SK-N-DZ (cell line): ENCODE results near the gene OBP2A.

ENCODE experiments used
- DNase-seq: peaks from one replicate; pipeline ENCODE4 v3.0.0-alpha.2; 2015; ENCODE audit warnings: low spot score

OBP2A gene

DNA sequence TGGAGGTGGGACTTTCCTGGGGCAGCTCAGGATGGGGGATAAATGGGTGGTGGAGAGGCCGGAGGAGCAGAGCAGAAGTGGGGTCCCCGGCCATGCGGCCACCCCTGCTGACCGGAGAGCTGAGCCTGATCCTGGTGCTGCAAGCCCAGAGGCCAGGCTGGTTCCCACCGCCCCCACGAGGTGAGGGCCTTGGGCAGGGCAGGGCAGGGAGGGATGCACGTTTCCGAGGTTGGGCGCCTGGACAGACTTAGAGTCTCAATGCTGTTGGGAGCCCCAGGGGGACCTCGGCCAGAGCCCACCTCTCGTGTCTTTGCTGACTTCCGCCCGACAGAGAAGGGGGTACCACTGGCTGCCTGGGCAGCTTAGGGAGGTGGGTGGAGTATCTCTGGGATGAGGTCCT lies 5.5 kb downstream of the OBP2A start:
- DNase-seq, result no peak

- no peak for DNase-seq
Measured at GRCh38 chr9:135552021-135552697, 6.2 kb downstream of the OBP2A start.

- no peak for DNase-seq
Measured at GRCh38 chr9:135552698-135553171, 6.8 kb downstream of the OBP2A start.

- DNase-seq, result no peak
Measured at GRCh38 chr9:135554718-135555117, 8.8 kb downstream of the OBP2A start.

DNA sequence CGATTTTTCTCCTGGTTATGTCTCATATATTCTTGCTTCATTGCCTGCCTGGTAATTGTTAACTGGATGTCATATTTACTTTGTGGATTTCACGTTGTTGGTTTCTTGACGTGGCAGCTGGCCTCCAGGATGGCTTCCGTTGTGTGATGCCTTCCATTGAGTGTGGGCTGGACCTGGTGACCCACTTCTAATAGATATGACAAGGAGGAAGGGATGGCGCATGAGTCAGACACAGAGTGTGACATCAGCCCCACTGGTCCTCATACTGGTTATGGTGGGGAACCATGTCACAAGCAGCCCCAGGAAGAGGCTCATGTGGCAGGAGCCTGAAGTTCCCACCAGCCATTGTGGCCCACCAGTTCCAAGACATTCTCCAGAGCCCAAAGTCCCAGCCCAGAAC lies 9.3 kb downstream of the OBP2A start:
- DNase-seq, result no peak

GRCh38 chr9:135555910-135556309 lies 10.0 kb downstream of the OBP2A start:
- DNase-seq, result no peak

- no peak for DNase-seq
Measured at GRCh38 chr9:135559606-135560005, 13.7 kb downstream of the OBP2A start.

DNA sequence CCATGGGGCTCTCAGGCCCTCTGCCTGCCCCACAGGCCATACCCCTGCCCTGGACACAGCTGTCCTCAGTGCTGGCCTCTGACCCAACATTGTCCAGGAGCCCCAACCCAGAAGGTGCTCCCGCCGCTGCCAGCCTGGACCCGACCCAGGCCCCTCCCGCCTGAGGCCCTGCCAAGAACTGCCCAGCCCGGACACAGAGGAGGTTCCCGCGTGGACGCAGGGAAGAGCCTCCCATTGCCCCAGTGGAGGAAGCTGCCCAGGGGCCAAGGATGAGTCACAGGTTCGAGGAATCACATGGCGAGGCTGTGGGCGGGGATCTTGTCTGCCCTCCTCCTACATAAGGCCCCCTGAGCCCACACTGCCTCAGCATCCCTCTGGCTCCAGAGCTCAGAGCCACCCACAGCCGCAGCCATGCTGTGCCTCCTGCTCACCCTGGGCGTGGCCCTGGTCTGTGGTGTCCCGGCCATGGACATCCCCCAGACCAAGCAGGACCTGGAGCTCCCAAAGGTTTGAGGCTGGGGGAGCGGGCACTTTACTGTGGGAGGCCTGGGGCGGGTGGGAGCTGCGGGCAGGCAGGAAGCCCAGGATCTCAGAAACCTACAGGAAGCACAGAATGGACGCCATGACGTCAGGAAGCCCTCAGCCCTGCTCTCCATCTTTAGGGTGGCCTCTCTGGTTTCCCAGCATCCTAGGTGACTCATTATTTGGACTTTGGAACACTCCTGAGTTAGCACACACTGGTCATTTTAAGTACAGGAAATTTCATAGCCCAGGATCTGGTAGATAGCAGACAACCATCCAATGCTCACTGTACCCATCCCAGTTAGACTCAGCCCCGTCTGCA lies 15.7 kb downstream of the OBP2A start, which contains the start of gene PAEP:
Gene PAEP (plus strand): TSS at position 366 of the 844 bp plus-strand sequence.
- DNase-seq, result no peak

- no peak for DNase-seq
Measured at GRCh38 chr9:135562235-135562745, 16.4 kb downstream of the OBP2A start.

GRCh38 chr9:135563039-135563476 lies 17.1 kb downstream of the OBP2A start:
- no peak for DNase-seq

- no peak for DNase-seq
Measured at GRCh38 chr9:135563858-135564257, 17.9 kb downstream of the OBP2A start.

DNA sequence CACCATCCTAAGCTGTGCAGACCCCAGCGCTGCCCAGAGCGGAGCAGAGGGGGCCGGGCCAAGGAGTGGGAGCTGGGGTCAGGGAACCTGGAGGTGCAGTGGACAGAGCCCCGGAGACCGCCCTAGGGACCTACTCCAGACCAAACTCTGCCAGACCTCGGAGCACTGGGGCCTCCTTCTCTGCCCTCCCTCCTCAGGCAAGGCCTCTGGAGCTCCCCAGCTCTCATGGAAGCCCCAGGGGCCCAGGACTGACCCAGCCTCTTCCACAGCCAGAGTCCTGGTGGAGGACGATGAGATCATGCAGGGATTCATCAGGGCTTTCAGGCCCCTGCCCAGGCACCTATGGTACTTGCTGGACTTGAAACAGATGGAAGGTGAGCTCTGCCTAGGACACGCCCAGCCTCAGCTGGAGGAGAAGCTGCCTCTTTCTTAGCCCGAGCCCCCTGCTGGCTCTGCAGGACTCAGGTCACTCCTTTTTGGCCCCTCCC lies 19.3 kb downstream of the OBP2A start:
- no peak for DNase-seq

- no peak for DNase-seq
Measured at GRCh38 chr9:135565636-135566035, 19.7 kb downstream of the OBP2A start.

GRCh38 chr9:135566552-135566951 lies 20.6 kb downstream of the OBP2A start:
- no peak for DNase-seq

DNA sequence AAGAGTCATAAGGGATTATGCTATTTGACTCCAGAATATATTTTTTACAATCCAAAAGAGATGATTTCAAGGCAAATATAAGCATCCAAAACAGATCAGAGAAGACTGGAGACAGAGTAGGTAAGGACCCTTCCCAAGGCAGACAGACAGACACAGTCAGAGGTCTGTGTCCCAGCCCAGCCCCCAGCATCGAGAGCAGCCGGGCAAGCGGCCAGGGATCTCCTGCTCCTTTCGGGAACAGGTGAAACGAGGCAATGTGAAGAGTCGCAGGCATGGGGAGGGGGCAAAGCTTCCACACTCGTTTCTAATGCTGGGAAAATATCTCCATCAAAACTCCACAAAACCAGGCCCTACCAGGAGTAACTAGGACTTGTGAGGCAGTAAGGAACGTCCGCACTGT lies 21.4 kb downstream of the OBP2A start:
- no peak for DNase-seq

DNA sequence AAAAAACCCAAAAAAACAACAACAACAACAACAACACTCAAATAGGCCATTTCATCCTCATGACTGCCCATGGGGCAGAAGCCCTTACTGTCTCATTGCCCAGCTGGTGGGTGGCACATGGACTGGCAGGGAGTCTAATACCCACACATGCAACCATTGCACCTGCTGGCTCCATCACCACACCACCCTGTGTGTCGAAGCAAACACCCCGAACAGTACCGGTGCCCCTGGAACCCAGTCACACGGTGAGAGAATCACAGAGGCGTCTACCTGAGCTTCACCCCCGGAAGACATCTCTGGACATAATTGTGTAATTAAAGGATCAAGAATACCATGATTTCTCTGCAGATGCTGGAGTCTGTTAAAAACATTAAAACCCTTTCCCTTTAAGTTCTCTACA lies 22.1 kb downstream of the OBP2A start:
- no peak for DNase-seq

DNA sequence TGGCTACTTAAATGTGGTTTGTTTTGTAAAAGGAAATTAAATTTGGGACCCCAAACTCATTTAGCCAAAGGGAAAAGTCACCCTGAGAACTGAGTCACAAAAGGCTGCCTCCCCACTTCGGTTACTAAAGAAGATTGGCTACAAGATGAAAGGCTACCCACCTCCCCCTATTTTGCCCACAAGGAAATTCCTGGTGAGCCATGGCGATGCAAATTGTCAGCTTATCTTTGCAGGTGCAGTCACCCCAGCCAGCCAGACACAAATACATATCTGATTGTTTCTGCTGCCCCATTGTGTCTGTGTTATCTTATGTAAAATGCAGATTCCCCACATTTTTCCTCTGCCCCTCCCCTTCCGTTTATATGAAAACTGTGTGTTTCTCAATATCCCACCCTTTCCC lies 24.5 kb downstream of the OBP2A start:
- DNase-seq, result no peak

DNA sequence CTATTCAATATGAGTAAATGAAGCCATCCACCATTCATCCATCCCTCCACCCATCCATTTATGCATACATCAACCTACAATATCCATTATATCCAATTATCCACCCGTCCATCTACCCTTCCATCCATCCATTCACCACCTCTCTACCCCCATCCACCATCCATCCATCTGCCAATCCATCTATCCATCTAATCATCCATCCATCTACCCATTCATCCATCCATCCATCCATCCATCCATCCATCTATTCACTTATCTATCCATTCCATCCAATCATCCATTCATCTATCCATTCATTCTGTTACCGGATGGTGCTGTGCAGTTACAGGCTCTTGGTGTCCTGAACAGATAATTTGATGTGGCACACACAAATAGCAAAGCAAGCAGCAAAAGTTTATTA lies 26.3 kb downstream of the OBP2A start:
- no peak for DNase-seq

GRCh38 chr9:135573124-135573523 lies 27.2 kb downstream of the OBP2A start:
- no peak for DNase-seq

DNA sequence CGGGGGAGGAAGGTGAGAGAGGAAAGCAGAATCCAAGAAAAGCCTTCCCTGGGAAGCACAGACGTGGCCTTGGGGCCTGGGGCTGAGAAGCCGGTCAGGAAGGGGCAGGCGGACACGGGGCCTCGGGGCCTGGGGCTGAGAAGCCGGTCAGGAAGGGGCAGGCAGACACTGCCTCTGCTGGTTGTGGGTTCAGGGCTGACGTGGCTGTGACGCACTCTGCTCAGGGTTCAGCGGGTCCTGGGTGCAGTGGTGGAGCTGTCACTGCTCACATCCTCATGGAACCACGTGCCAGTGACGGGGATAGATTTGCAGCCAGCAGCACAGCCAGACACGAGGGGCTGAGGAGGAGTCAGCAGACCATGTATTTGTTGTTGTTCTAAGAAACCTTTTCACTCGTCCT lies 28.4 kb downstream of the OBP2A start:
- DNase-seq, result no peak

DNA sequence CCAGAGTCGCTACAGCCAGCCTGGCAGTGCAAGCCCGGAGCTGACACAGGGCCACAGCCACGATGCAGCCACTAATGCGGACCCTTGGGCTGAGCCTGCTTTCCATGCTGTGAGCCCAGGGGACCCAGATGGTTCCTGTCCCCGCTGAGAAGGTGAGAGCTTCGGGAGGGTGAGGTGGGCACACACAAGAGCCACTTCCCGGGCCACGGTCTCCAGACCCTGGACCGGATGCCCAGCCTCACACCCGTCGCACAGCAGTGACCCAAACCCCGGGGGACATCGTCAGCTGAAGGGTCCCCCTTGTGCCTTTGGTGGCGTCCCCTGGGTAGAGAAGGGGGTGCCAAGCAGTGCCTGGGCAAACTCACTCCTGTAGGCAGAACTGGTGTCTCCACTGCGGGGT lies 29.0 kb downstream of the OBP2A start:
- DNase-seq, result no peak

- DNase-seq, result no peak
Measured at GRCh38 chr9:135575995-135576631, 30.2 kb downstream of the OBP2A start.
